VCaP (cell line): ENCODE data around the gene ACTA2.

Source experiments
- H3K27ac ChIP-seq: fragments of 450-650 bp; 2 replicates; pipeline ENCODE4 v1.5.1; 2017
- CTCF ChIP-seq: fragments of 450-650 bp; conservative IDR thresholded peaks from 2 replicates; pipeline ENCODE4 v1.5.1; 2017; ENCODE audit warnings: mild to moderate bottlenecking, moderate library complexity

The ACTA2 gene

GRCh38 chr10:88892222-88892967 lies 60.2 kb downstream of the ACTA2 start:
- TF ChIP-seq CTCF, result no peak
- no peak overlapping the region for H3K27ac ChIP-seq

- no peak overlapping the region for H3K27ac ChIP-seq
- no peak for TF ChIP-seq CTCF
These were observed 61.7 kb downstream of the ACTA2 start for GRCh38 chr10:88890681-88891381.

DNA sequence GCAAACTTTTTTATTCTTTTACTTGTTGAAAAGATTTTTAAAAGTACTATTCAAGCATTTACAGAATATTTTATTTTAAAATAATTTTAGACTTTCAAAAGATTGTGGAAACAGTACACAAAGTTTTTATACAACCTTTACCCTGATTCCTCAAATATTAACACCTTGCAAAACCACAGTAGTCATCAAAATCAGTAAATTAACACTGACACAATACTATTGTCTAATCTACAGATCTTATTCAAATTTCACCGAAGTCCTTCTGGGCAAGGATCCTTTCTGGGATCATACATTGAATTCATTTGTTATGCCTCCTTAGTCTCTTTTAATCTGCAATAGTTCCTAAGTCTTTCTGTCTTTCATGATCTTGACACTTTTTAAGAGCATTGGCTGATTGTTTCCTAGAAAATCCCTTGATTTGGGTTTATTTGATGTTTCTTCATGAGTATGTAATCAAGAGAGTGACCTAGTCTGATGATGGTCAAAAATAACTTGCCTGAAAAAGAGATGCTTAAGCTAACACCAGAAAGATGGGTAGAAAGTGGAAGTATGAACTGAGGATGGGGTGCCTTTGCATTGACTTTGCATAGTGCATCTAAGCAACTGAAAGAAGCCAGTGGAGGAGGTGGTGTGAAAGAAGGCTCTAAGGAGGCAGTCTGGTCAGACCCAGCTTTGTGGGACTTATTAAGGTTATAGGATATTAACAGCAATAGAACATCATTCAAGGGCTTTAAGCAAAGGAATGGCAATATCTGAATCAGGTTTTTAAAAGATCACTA lies 62.8 kb downstream of the ACTA2 start:
- H3K27ac ChIP-seq, result no peak overlapping the region
- no peak for TF ChIP-seq CTCF

DNA sequence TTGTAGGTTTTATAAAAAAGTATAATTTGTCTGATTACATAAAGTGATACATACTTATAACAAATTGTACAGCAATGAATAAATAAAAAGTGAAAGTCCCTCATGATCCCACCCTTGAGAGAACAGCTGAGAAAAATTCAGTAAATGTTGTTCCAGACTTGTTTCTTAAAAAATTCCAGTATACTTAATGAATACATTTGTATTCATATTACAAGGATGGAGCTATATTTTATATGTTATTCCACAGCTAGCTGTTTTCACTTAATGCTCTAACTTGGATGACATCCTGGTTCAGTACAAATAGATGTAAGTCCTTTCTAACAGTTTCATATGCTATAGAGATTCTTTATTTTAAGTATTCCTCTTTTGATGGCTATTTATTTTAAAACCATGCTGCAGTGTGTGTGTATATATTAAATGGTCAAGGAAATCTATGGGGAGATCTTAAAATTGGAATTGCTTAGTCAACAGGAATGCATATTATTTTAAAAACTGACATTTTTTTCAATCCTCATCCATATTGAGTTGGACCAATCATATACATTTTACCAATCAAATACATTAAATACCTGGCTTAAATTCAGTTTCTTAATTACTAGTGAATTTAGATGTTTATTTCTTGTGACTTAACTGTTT lies 63.6 kb downstream of the ACTA2 start:
- no peak overlapping the region for H3K27ac ChIP-seq
- TF ChIP-seq CTCF, result no peak

GRCh38 chr10:88886557-88886956 lies 66.0 kb downstream of the ACTA2 start:
- H3K27ac ChIP-seq, result no peak overlapping the region
- no peak for TF ChIP-seq CTCF
